ENCODE results near the gene PHF20. TPM values are rescaled to one million over a fixed set of nuclear protein-coding genes. Genes with fewer than 3 reads are reported as not detected.

Gene PHF20
- total RNA-seq, 4 donors from 2014 or later, result 13.6 to 33.2 (median 16.6) TPM

DNA sequence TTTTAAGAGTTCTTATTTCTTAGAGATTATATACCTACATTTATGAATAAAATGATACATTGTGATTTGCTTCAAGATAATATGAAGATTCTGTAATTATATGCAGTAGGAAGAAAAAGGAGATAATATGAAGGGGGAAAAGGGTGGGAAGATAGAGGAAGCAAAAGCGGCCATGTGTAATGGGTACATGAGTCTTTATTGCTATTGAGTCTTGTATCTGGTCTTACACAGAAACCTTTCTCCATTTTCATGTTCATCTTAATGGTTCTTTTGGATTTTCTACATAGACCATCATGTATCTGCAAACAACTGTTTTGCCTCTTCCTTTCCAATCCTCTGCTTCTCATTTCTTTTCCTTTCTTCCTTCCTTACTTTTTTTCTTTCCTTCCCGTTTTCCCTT lies 36.1 kb downstream of the PHF20 start:
- TF ChIP-seq POLR2A (IDR thresholded peaks at IDR 0.05), result no peak
- TF ChIP-seq, protein P1, sequence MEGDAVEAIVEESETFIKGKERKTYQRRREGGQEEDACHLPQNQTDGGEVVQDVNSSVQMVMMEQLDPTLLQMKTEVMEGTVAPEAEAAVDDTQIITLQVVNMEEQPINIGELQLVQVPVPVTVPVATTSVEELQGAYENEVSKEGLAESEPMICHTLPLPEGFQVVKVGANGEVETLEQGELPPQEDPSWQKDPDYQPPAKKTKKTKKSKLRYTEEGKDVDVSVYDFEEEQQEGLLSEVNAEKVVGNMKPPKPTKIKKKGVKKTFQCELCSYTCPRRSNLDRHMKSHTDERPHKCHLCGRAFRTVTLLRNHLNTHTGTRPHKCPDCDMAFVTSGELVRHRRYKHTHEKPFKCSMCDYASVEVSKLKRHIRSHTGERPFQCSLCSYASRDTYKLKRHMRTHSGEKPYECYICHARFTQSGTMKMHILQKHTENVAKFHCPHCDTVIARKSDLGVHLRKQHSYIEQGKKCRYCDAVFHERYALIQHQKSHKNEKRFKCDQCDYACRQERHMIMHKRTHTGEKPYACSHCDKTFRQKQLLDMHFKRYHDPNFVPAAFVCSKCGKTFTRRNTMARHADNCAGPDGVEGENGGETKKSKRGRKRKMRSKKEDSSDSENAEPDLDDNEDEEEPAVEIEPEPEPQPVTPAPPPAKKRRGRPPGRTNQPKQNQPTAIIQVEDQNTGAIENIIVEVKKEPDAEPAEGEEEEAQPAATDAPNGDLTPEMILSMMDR (IDR thresholded peaks at IDR 0.05), result no peak
- no peak overlapping the region for H3K4me3 ChIP-seq
- peaks cover 0 to 4% (median 0%) of the 10 kb centered on the region in 3 donors for H3K4me1 ChIP-seq
- intact Hi-C loops (cut with DNase I), result no loop called here
- peaks cover 0 to 72% (median 5%) of the 10 kb centered on the region in 3 donors for H3K36me3 ChIP-seq
- no peaks in the 10 kb centered on the region for H3K27me3 ChIP-seq
- H3K27ac ChIP-seq, result no peak overlapping the region
- WGBS, 2 donors, result 83 to 93% methylated on average over 2 of the region's 2 CpGs
- no peaks in the 10 kb centered on the region for H3K9me3 ChIP-seq
- DNase-seq, result no peak

DNA sequence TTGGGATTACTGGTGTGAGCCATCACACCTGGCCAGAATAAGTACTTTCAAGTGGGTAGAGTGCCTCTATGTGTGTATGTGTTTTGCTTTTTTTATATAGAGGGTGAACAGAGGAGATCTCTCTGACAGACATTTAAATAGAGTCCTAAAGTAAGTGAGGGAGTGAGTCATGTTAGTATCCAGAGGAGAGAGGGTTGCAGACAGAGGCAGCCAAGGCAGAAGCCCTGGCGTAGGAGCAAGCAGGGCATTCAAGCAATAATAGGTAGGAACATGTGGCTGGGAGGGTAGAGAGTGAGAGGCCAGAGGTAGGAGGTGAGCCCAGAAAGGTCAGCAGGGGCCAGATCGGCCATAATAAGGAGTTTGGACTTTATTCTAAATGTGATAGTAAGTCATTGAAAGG lies 48.9 kb downstream of the PHF20 start:
- no peak for DNase-seq
- Histone ChIP-seq H3K27ac (no peak overlapping the region), H3K36me3 (peaks cover 0 to 31% (median 0%) of the 10 kb centered on the region in 3 donors), H3K4me1 (peaks cover 6 to 32% (median 20%) of the 10 kb centered on the region in 3 donors), H3K4me3 (no peak overlapping the region), H3K9me3 (no peaks in the 10 kb centered on the region), H3K27me3 (no peaks in the 10 kb centered on the region)
- intact Hi-C loops (cut with DNase I), result no loop called here
- WGBS, 2 donors, result 61 to 78% methylated on average over 2 of the region's 2 CpGs
- TF ChIP-seq POLR2A (IDR thresholded peaks at IDR 0.05), result no peak
- TF ChIP-seq, protein P1 (IDR thresholded peaks at IDR 0.05), result no peak

DNA sequence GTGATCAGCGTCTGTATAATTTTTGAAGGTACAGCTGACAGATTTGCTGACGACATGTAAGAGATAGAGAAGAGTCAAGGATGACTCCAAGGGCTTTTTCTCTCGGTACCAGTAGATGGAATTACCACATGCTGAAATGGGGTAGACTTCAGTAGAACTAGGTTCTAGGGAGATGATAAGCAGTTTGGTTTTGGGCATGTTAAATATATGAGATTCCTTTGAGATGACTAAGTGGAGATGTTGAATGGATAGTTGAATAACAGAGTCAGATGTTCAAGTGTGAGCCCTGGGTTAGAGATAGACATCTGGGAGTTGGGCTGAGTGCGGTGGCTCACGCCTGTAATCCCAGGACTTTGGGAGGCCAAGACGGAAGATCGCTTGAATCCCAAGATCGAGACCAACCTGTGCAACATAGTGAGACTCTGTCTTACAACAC lies 50.0 kb downstream of the PHF20 start:
- no peak overlapping the region for H3K27ac ChIP-seq
- H3K4me3 ChIP-seq, result no peak overlapping the region
- DNase-seq, result no peak
- no peaks in the 10 kb centered on the region for H3K27me3 ChIP-seq
- 89 to 93% methylated on average over 8 of the region's 8 CpGs for WGBS, 2 donors
- H3K9me3 ChIP-seq, result no peaks in the 10 kb centered on the region
- H3K36me3 ChIP-seq, result peaks cover 0 to 20% (median 0%) of the 10 kb centered on the region in 3 donors
- peaks cover 6 to 43% (median 20%) of the 10 kb centered on the region in 3 donors for H3K4me1 ChIP-seq
- no peak for TF ChIP-seq POLR2A (IDR thresholded peaks at IDR 0.05)
- intact Hi-C loops (cut with DNase I), result no loop called here

DNA sequence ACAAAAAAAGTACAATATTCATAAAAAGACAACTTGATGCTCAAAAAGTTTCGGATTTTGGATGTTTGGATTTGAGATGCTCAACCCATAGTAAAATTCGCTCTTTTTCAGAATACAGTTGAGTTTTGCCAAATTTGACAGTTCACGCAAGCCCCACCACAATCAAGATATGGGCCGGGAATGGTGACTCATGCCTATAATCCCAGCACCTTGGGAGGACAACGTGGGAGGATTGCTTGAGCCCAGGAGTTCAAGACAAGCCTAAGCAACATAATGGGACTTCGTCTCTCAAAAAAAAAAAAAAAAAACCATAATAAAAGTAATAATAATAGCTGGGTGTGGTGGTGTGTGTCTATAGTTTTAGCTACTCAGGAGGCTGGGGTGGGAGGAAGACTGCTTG lies 51.3 kb downstream of the PHF20 start:
- Histone ChIP-seq H3K4me1 (peaks cover 8 to 50% (median 20%) of the 10 kb centered on the region in 3 donors), H3K9me3 (no peaks in the 10 kb centered on the region), H3K27me3 (no peaks in the 10 kb centered on the region), H3K27ac (no peak overlapping the region), H3K36me3 (peaks cover 0 to 14% (median 0%) of the 10 kb centered on the region in 3 donors), H3K4me3 (no peak overlapping the region)
- TF ChIP-seq POLR2A (IDR thresholded peaks at IDR 0.05), result no peak
- TF ChIP-seq, protein P1 (IDR thresholded peaks at IDR 0.05), result no peak
- intact Hi-C loops (cut with DNase I), result no loop called here
- 54 to 74% methylated on average over 6 of the region's 6 CpGs for WGBS, 2 donors
- no peak for DNase-seq

DNA sequence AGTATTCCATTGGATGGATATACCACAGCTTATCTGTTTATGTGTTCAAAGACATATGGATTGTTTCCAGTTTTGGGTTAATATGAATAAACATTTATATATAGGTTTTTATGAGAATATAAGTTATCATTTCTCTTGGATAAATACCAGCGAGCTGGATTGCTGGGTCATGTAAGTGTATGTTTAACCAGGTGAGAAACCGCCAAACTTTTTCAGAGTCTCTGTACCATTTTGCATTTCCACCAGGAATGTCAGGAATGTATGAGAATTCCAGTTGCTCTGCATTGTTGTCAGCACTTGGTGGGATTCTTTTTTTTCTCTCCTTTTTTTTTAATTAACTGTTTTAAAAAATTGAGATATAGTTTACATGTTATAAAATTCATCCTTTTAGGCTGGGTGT lies 52.1 kb downstream of the PHF20 start:
- TF ChIP-seq, protein P1 (IDR thresholded peaks at IDR 0.05), result no peak
- TF ChIP-seq POLR2A (IDR thresholded peaks at IDR 0.05), result no peak
- 86 to 91% methylated on average over 2 of the region's 2 CpGs for WGBS, 2 donors
- Histone ChIP-seq H3K4me3 (no peak overlapping the region), H3K36me3 (peaks cover 0 to 14% (median 0%) of the 10 kb centered on the region in 3 donors), H3K27me3 (no peaks in the 10 kb centered on the region), H3K9me3 (no peaks in the 10 kb centered on the region), H3K4me1 (peaks cover 14 to 50% (median 20%) of the 10 kb centered on the region in 3 donors), H3K27ac (no peak overlapping the region)
- DNase-seq, result no peak
- intact Hi-C loops (cut with DNase I), result no loop called here

All from esophagus squamous epithelium (tissue), 5 donors.